BLaER1 (cell line): ENCODE measurements around the gene HEMK1.

Experiments used
- H3K27ac ChIP-seq: shearing (Covaris generic); formaldehyde crosslinking; 2 replicates; pipeline ENCODE4 v1.8.1; 2022
- H3K27me3 ChIP-seq: shearing (Covaris generic); formaldehyde crosslinking; 2 replicates; pipeline ENCODE4 v1.8.1; 2022
- H3K36me3 ChIP-seq: shearing (Covaris generic); formaldehyde crosslinking; 2 replicates; pipeline ENCODE4 v1.8.1; 2022
- H3K4me1 ChIP-seq: shearing (Covaris generic); formaldehyde crosslinking; 2 replicates; pipeline ENCODE4 v1.8.1; 2022
- H3K4me2 ChIP-seq: shearing (Covaris generic); formaldehyde crosslinking; 2 replicates; pipeline ENCODE4 v1.8.1; 2022
- H3K4me3 ChIP-seq: shearing (Covaris generic); formaldehyde crosslinking; 2 replicates; pipeline ENCODE4 v1.8.1; 2022
- H3K9ac ChIP-seq: shearing (Covaris generic); formaldehyde crosslinking; 2 replicates; pipeline ENCODE4 v1.8.1; 2022
- H3K9me3 ChIP-seq: shearing (Covaris generic); formaldehyde crosslinking; 2 replicates; pipeline ENCODE4 v1.8.1; 2022
- H4K20me1 ChIP-seq: shearing (Covaris generic); formaldehyde crosslinking; 2 replicates; pipeline ENCODE4 v1.8.1; 2022
- Cebpa-rat ChIP-seq: shearing (Covaris generic); IDR thresholded peaks from 2 replicates; pipeline ENCODE4 v1.8.1; 2022

Gene HEMK1

DNA sequence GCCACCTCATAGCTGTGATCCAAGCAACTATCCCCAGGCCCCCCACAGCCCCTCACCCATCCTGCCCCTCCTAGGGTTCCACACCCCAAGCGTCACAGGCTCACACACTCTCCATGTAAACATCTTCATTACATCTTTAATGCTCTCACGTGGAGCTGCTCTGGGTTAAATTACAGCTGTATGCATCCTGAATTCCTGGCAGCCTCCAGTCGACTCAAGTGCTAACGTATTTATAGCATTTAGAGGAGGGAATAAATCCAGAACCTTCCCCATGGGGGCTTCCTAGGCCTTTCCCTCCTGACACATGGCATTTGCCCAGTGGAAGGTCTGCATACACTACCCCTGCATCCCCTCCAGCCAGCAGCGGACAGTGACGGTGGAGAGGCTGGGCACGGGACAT is 11.4 kb upstream of the HEMK1 start:
- Histone ChIP-seq H3K36me3 (no peaks in the 10 kb centered on the region), H3K27me3 (no peaks in the 10 kb centered on the region), H3K27ac (no peak overlapping the region), H3K4me1 (no peaks in the 10 kb centered on the region), H3K4me2 (no peak overlapping the region), H4K20me1 (no peaks in the 10 kb centered on the region), H3K9ac (no peak overlapping the region), H3K4me3 (no peak overlapping the region), H3K9me3 (no peaks in the 10 kb centered on the region)
- TF ChIP-seq Cebpa-rat = no peak

DNA sequence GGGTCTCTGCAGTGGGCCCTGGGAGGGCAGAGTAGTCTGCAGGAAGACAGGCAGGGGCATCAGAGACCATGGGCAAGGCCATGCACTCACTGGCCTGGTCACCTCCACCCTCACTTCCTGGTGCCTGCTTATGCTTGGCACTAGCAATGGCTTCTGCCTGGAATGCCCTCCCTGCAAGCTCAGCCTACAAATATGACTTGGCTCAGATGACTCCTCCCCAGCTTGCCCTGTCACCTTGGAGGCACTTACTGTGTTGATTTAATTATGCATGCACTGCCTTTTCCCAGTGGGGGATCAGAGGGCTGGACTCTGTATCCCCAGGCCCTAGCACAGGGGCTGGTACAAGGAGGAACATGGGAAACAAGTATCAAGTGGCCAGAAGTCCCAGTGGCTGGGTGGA is 9.6 kb upstream of the HEMK1 start:
- no peaks in the 10 kb centered on the region for H3K27me3 ChIP-seq
- no peak for TF ChIP-seq Cebpa-rat
- no peak overlapping the region for H3K27ac ChIP-seq
- H3K36me3 ChIP-seq = no peaks in the 10 kb centered on the region
- H3K9me3 ChIP-seq = no peaks in the 10 kb centered on the region
- no peaks in the 10 kb centered on the region for H4K20me1 ChIP-seq
- H3K9ac ChIP-seq = no peak overlapping the region
- no peak overlapping the region for H3K4me2 ChIP-seq
- peaks cover 5% of the 10 kb centered on the region; the same call in 1 of the 2 replicates for H3K4me1 ChIP-seq
- H3K4me3 ChIP-seq = no peak overlapping the region

DNA sequence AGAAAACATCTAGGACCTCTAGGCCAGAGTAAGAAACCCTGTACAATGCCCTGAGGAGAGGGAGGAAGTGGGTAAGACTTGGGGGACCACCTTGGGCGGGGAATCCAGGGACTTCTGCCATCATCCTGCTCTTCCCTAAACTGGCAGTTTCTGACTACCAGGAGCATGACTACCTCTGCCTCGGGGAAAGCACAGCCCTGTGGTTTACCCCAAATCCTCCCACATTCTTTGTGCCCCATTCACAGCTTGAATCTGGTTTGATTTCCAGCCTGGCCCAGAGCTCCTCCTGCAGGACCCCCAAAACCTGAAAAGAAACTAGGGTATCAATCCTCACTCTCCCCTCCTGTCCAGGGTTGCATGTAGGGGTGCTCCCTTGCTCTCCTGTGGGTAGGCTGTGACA is 6.5 kb upstream of the HEMK1 start:
- Histone ChIP-seq H3K27me3 (no peaks in the 10 kb centered on the region; the same call in 1 of the 2 replicates), H3K9ac (no peak overlapping the region), H3K36me3 (no peaks in the 10 kb centered on the region), H3K4me3 (no peak overlapping the region), H3K4me2 (no peak overlapping the region), H3K4me1 (peaks cover 17% of the 10 kb centered on the region), H4K20me1 (no peaks in the 10 kb centered on the region), H3K9me3 (no peaks in the 10 kb centered on the region), H3K27ac (no peak overlapping the region)
- TF ChIP-seq Cebpa-rat = no peak

DNA sequence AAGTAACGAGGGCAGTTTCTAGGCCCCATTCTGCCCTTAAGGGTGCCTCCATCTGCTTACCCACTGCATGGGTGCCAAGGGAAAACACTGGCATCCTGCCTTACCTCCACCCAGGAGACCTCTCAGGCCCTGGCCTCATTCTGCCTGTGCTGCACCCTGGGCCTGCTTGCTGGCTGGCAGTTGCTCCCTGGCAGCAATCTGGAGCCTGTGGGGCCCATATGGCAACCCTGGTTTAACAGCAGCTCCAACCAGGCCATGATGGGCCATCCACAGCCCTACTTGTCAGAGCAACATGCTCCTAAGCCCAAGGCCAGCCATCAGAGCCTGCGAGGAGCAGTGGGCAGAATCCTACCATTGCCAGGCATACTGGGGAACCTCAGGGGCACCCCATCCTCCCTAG is 5.5 kb upstream of the HEMK1 start:
- Histone ChIP-seq H3K9me3 (no peaks in the 10 kb centered on the region), H3K4me2 (no peak overlapping the region), H3K4me3 (no peak overlapping the region), H3K27me3 (no peaks in the 10 kb centered on the region; the same call in 1 of the 2 replicates), H3K36me3 (no peaks in the 10 kb centered on the region), H3K9ac (peak overlapping the region; percentile 32), H3K27ac (no peak overlapping the region), H4K20me1 (no peaks in the 10 kb centered on the region), H3K4me1 (peaks cover 27% of the 10 kb centered on the region)
- no peak for TF ChIP-seq Cebpa-rat

DNA sequence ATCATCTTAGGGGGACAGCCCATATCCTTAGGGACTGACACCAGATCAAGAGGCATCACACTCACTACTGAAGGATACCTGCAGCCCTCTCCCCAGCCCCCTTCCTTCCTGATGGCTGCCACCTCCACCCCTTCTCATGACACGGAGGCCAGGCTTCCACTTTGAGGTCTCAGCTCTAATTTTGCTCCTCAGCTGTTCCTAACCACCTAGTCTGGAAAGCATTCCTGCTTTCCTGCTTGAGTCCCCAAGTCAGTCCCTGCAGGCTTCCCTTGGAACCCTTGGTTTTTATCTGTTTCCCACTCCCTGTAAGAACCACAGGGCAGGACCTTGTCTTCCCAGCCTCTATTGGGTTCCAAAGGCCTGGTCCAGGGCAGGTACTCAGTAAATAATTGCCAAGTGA is 5.0 kb upstream of the HEMK1 start:
- H3K4me2 ChIP-seq = no peak overlapping the region
- H3K4me1 ChIP-seq = peaks cover 27% of the 10 kb centered on the region
- no peak overlapping the region for H3K27ac ChIP-seq
- no peaks in the 10 kb centered on the region; the same call in 1 of the 2 replicates for H3K27me3 ChIP-seq
- peak overlapping the region; percentile 32; the same call in 1 of the 2 replicates for H3K9ac ChIP-seq
- no peak overlapping the region for H3K4me3 ChIP-seq
- no peaks in the 10 kb centered on the region for H3K36me3 ChIP-seq
- no peaks in the 10 kb centered on the region for H4K20me1 ChIP-seq
- no peaks in the 10 kb centered on the region for H3K9me3 ChIP-seq
- TF ChIP-seq Cebpa-rat = no peak

DNA sequence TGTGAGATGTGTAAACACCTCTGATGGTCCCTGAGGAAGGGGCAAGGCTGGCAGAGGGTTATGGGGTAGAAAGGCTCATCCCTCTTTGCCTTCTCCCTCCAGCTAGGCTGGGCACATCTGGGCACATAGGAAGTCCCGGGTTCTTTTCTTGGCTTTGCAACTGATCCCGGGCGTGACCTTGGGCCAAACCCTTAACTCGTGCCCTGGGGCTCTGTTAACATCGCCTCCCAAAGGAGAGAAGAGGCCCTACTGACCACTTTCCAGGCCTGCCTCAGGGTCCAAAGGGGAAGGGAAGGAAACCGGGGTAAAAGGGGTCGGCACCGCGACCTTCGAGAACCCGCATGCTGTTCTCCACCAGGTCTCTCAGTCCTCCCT is 2.3 kb upstream of the HEMK1 start:
- H3K4me3 ChIP-seq = peak overlapping the region; percentile 84
- no peaks in the 10 kb centered on the region; the same call in 1 of the 2 replicates for H3K27me3 ChIP-seq
- H4K20me1 ChIP-seq = no peaks in the 10 kb centered on the region
- TF ChIP-seq Cebpa-rat = no peak
- H3K9ac ChIP-seq = peak overlapping the region; percentile 73
- H3K36me3 ChIP-seq = peaks cover 8% of the 10 kb centered on the region; the same call in 1 of the 2 replicates
- H3K27ac ChIP-seq = peak overlapping the region; percentile 53; the same call in 1 of the 2 replicates
- peak overlapping the region; percentile 95 for H3K4me2 ChIP-seq
- H3K9me3 ChIP-seq = no peaks in the 10 kb centered on the region
- peaks cover 41% of the 10 kb centered on the region for H3K4me1 ChIP-seq

DNA sequence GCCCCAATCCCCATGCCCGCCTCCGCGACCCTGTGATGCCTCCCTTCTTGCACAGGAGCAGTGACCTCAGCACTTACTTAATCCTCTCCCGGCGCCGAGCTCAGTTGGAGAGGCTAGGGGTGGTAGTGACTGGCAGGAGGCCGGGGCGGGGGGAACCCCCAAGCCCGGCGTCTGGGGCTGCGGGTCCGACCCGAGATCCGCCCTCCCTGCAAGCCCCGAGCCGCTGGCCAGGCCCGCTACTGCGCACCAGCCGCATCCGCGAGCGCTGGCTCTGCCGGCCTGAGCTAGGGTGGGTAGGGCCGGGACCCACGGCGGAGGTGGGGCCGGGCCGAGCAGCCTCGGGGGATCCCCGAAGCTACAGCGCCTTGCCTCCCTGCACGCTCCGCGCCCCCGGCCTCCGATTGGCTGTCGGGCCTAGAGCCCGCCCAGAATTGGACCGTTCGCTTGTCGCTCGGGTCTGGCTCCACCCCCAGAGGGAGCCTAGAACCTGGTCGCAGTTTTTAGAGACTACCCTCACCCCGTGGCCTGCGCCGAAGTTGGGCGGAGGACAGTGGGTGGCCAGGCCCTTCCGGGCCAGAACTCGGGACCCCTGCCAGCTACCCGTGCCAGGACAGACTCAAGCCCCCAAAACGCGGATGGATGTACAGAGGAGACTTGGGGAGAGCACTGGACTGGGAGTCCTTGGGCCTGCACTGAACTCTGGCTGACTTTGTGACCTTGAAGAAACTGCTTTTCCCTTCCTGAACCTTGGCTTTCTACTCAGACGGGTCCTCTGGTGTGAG is 1.7 kb upstream of the HEMK1 start, which contains the start of gene C3orf18:
Gene C3orf18, minus strand, starts transcription at position 362 of the 782 bp plus-strand sequence. CDS start 2,048 bp downstream, outside the sequence.
- peak within 1 kb of the TSS; percentile 87 for H3K27ac ChIP-seq
- H3K36me3 ChIP-seq = peaks cover 13% of the 10 kb centered on the region
- H3K4me3 ChIP-seq = peak within 1 kb of the TSS; percentile 84
- no peaks in the 10 kb centered on the region for H4K20me1 ChIP-seq
- peaks cover 41% of the 10 kb centered on the region for H3K4me1 ChIP-seq
- peak within 1 kb of the TSS; percentile 95 for H3K4me2 ChIP-seq
- no peaks in the 10 kb centered on the region; the same call in 1 of the 2 replicates for H3K27me3 ChIP-seq
- peak within 1 kb of the TSS; percentile 85 for H3K9ac ChIP-seq
- no peaks in the 10 kb centered on the region for H3K9me3 ChIP-seq
- no peak for TF ChIP-seq Cebpa-rat

DNA sequence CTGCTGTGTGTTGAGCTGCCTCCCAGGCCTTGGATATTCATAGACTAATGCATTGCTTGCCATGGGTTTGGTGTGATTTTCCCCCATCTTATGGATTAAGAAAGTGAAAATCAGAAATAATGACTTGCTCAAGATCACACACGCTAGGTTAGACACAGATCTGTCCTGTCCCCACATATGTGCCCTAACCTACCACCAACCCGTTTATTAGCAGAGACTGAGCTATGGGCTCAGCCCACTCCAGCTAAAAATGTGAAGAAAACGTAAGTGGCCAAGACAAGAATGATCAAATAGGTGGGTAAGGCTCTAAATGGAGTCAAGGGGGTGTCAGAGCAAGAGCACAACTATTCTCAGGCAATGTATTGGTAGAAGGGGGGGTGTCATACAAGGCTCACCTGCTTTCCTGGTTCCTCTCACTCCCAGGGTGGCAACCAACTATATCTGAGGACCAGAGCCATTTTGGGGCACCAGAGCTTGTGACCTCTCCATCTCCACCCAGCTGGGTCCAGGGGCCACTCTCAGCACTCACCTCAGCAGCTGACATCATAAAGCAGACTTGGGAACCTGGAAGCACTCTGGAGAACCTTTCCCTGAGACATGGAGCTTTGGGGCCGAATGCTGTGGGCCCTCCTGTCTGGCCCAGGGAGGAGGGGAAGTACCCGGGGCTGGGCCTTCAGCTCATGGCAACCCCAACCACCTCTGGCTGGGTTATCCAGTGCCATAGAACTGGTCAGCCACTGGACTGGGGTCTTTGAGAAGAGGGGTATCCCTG is 1.4 kb downstream of the HEMK1 start:
- Histone ChIP-seq H3K4me2 (peak overlapping the region; percentile 95), H3K9me3 (no peaks in the 10 kb centered on the region), H4K20me1 (peaks cover 12% of the 10 kb centered on the region), H3K36me3 (peaks cover 43% of the 10 kb centered on the region), H3K27ac (no peak overlapping the region), H3K27me3 (no peaks in the 10 kb centered on the region; the same call in 1 of the 2 replicates), H3K4me1 (peaks cover 36% of the 10 kb centered on the region), H3K9ac (peak overlapping the region; percentile 85), H3K4me3 (peak overlapping the region; percentile 84)
- TF ChIP-seq Cebpa-rat = no peak

DNA sequence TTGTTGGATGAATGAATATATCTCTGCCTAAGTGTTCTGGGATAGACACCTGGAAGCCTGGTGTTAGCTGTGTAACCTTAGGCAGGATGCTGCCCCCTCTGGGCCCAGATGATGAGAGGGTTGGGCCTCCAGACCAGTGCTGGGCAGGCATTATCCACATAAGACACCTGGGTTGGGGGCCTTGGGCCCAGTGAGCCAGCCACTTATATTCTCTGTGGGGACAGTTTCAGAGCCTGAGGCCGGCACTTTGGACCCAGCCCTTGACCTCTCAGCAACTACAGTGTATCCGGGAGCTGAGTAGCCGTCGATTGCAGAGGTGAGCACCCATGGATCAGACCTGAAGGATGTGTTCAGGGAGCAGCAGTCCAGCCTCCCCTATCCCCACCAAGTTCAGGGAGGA is 2.2 kb downstream of the HEMK1 start:
- Histone ChIP-seq H3K27ac (no peak overlapping the region), H3K36me3 (peaks cover 51% of the 10 kb centered on the region), H3K9ac (no peak overlapping the region), H3K9me3 (no peaks in the 10 kb centered on the region), H3K4me3 (no peak overlapping the region), H3K4me2 (no peak overlapping the region), H4K20me1 (peaks cover 12% of the 10 kb centered on the region), H3K27me3 (no peaks in the 10 kb centered on the region; the same call in 1 of the 2 replicates), H3K4me1 (peaks cover 36% of the 10 kb centered on the region)
- TF ChIP-seq Cebpa-rat = no peak

DNA sequence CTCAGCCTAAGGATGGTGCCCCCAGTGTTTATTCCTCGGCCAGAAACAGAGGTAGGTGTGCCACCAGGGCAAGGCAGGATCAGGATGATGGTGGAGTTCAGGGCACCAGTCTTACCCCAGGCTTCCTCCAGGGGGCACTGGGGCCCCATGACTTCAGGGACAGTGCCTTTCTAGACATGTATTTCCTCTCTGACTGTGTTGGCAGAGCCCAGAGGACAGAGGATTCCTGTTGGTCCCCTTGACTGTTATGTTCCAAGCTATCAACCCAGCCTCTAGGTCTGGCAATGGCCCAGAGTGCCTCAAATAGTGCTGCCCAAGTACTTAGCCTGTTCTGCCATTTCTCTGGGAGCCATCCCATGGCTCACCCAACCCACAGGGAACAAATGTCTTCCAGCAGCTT is 2.8 kb downstream of the HEMK1 start:
- 0 out of 2 replicates have a peak overlapping the region, but pooled peaks have one; percentile 18 for H3K27ac ChIP-seq
- no peak overlapping the region for H3K4me2 ChIP-seq
- no peaks in the 10 kb centered on the region for H3K9me3 ChIP-seq
- peaks cover 58% of the 10 kb centered on the region for H3K36me3 ChIP-seq
- peaks cover 12% of the 10 kb centered on the region for H4K20me1 ChIP-seq
- no peak overlapping the region for H3K4me3 ChIP-seq
- no peaks in the 10 kb centered on the region; the same call in 1 of the 2 replicates for H3K27me3 ChIP-seq
- H3K4me1 ChIP-seq = peaks cover 31% of the 10 kb centered on the region
- no peak overlapping the region for H3K9ac ChIP-seq
- TF ChIP-seq Cebpa-rat = no peak
